ENCODE measurements around the gene C21orf91. TPM values are rescaled to one million over a fixed set of nuclear protein-coding genes. Genes with fewer than 3 reads are reported as not detected.

Gene C21orf91
- total RNA-seq, 1 experiment from 2014 or later: 49.2 TPM

DNA sequence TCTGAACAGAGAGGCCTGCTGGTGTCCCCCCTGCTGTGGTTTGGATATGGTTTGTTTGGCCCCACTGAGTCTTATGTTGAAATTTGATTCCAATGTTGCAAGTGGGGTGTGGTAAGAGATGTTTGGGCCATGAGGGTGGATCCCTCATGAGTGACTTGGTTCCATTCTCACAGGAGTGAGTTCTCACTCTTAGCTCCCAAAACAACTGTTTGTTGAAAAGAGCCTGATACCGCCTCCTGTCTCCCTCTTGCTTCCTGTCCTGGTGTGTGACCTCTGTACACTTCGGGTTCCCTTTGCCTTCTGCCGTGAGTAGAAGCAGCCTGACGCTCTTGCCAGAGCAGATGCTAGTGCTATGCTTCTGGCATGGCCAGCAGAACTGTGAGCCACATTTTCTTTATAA, 60.5 kb downstream of the C21orf91 start:
- H3K27me3 ChIP-seq (ENCODE audit: insufficient read depth, low read length): no peaks in the 10 kb centered on the region
- no peak overlapping the region for H3K4ac ChIP-seq (ENCODE audit: low read depth, low read length)
- no peaks in the 10 kb centered on the region for H3K4me1 ChIP-seq (ENCODE audit: insufficient read depth, low read length)
- H3K79me1 ChIP-seq (ENCODE audit: insufficient read depth, low read depth, low read length, poor library complexity, severe bottlenecking): no peaks in the 10 kb centered on the region
- Mint-ChIP-seq H3K4me3 (no peak overlapping the region), H3K27me3 (ENCODE audit: low read depth) (no peaks in the 10 kb centered on the region), H3K4me1 (peaks cover 0 to 5% of the 10 kb centered on the region in 2 experiments; a peak in 2 of 4 replicates), H3K27ac (no peak overlapping the region), H3K36me3 (ENCODE audit: insufficient read depth in 1 of 3, low read depth in 3 of 3) (peaks cover 0 to 2% (median 0%) of the 10 kb centered on the region in 3 experiments; a peak in 4 of 7 replicates), H3K9me3 (peaks cover 0 to 7% of the 10 kb centered on the region in 2 experiments; a peak in 3 of 5 replicates)
- H2BK5ac ChIP-seq (ENCODE audit: insufficient read length, low read length): no peak overlapping the region
- no peak overlapping the region for H3K56ac ChIP-seq (ENCODE audit: insufficient read length, low read depth, low read length)
- H2AK5ac ChIP-seq (ENCODE audit: insufficient read length, low read length): no peak overlapping the region
- H4K20me1 ChIP-seq (ENCODE audit: control insufficient read depth, insufficient read depth, insufficient read length): no peaks in the 10 kb centered on the region
- H4K8ac ChIP-seq (replicated peaks; ENCODE audit: insufficient read length, low read depth, low read length): no peak overlapping the region
- H2BK120ac ChIP-seq (ENCODE audit: low read depth, low read length, poor library complexity, severe bottlenecking): no peak overlapping the region
- H3K23me2 ChIP-seq (ENCODE audit: insufficient read length, low read depth, low read length, poor library complexity, severe bottlenecking): no peaks in the 10 kb centered on the region
- no CpG with 5 or more reads among the region's 4 CpGs for WGBS (ENCODE audit: extremely low coverage, insufficient read length, low lambda C conversion rate)
- no peak overlapping the region for H3K14ac ChIP-seq (ENCODE audit: insufficient read depth, low read length)
- no peak overlapping the region for H2BK12ac ChIP-seq (ENCODE audit: insufficient read length, low read depth, low read length)
- TF ChIP-seq CTCF (conservative IDR thresholded peaks at IDR 0.05): no peak
- no peak overlapping the region for H3K18ac ChIP-seq (ENCODE audit: insufficient read length, low read depth, low read length)
- H4K91ac ChIP-seq (ENCODE audit: insufficient read length, low read depth, low read length): no peak overlapping the region
- no peak overlapping the region for H3K4me2 ChIP-seq (ENCODE audit: insufficient read depth, insufficient read length, low read length)
- H3K27ac ChIP-seq (ENCODE audit: insufficient read length, low read depth, low read length): no peak overlapping the region
- no peak overlapping the region for H2BK15ac ChIP-seq (ENCODE audit: low read depth, low read length)
- H3K9me3 ChIP-seq (ENCODE audit: control insufficient read depth, low read depth, low read length): no peaks in the 10 kb centered on the region
- H3T11ph ChIP-seq (ENCODE audit: low read length): no peak overlapping the region
- no peak for DNase-seq
- H2BK20ac ChIP-seq (ENCODE audit: low read depth, low read length, poor library complexity, severe bottlenecking): no peak overlapping the region
- H3K23ac ChIP-seq (ENCODE audit: insufficient read length, low read depth, low read length): no peak overlapping the region
- H2AFZ ChIP-seq (ENCODE audit: low read length): no peak overlapping the region
- H4K5ac ChIP-seq (ENCODE audit: insufficient read length, low read depth, low read length): no peak overlapping the region
- H3K9ac ChIP-seq (ENCODE audit: extremely low read depth, insufficient read length, low read length): no peak overlapping the region
- no peaks in the 10 kb centered on the region for H3K79me2 ChIP-seq (ENCODE audit: insufficient read depth, low read length)

All from H9 (cell line).